ENCODE measurements around the gene PHF13. TPM values are rescaled to one million over a fixed set of nuclear protein-coding genes. Genes with fewer than 3 reads are reported as not detected.

PHF13 gene
- total and polyA plus RNA-seq, 9 of the 15 experiments (the other 6 are each of a cell fraction or from before 2014, with no cell fraction given) = 1.8 to 36.1 (median 11.7) TPM

- TF ChIP-seq NR4A1 (CRISPR knock-in tag; IDR thresholded peaks at IDR 0.05) (peak; percentile 90; the same call in 1 of the 2 replicates), NR4A1 (tag; IDR thresholded peaks at IDR 0.05) (peak; percentile 90), HES1 (IDR thresholded peaks at IDR 0.05; ENCODE audit: low read depth) (no peak), SNRNP70 (optimal IDR thresholded peaks at IDR 0.05; ENCODE audit: low read depth, low read length) (no peak), NRF1 (conservative IDR thresholded peaks at IDR 0.05 in 1 of 2, IDR thresholded peaks at IDR 0.05 in 1 of 2) (peak; percentile 57 to 70; a peak in 3 of 4 replicates), ZNF444 (CRISPR knock-in tag; IDR thresholded peaks at IDR 0.05) (peak; percentile 42; the same call in 1 of the 2 replicates), COPS2 (conservative IDR thresholded peaks at IDR 0.05) (no peak), ZBTB2 (IDR thresholded peaks at IDR 0.05) (no peak), ZC3H11A (IDR thresholded peaks at IDR 0.05; ENCODE audit: low read depth, low read length) (no peak), XRCC5 (IDR thresholded peaks at IDR 0.05; ENCODE audit: low read depth, low read length) (no peak), POLR2AphosphoS2 (IDR thresholded peaks at IDR 0.05; ENCODE audit: low read length) (no peak; the same call in 1 of the 2 replicates), GABPB2 (CRISPR knock-in tag; conservative IDR thresholded peaks at IDR 0.05) (0 out of 2 replicates have a peak, but pooled peaks have one; percentile 57), MGA (IDR thresholded peaks at IDR 0.05) (peak; percentile 98), ADNP (tag; IDR thresholded peaks at IDR 0.05) (no peak), ZSCAN32 (CRISPR knock-in tag; IDR thresholded peaks at IDR 0.05) (0 out of 2 replicates have a peak, but pooled peaks have one; percentile 12), NFYB (IDR thresholded peaks at IDR 0.05; ENCODE audit: extremely low read depth, insufficient read length) (no peak)
Measured at GRCh38 chr1:6603915-6604558, 9.5 kb upstream of the PHF13 start (continued).

Data from K562 (cell line).